ENCODE data around the gene KLHL33. TPM values are rescaled to one million over a fixed set of nuclear protein-coding genes. Genes with fewer than 3 reads are reported as not detected.

KLHL33 gene
- total RNA-seq, 1 donor from 2014 or later = not detected

GRCh38 chr14:20391505-20391904 is 44.5 kb downstream of the KLHL33 start:
- H3K4me3 ChIP-seq = no peak overlapping the region
- H3K36me3 ChIP-seq = peaks cover 85 to 95% of the 10 kb centered on the region in 2 donors
- TF ChIP-seq, protein P1, sequence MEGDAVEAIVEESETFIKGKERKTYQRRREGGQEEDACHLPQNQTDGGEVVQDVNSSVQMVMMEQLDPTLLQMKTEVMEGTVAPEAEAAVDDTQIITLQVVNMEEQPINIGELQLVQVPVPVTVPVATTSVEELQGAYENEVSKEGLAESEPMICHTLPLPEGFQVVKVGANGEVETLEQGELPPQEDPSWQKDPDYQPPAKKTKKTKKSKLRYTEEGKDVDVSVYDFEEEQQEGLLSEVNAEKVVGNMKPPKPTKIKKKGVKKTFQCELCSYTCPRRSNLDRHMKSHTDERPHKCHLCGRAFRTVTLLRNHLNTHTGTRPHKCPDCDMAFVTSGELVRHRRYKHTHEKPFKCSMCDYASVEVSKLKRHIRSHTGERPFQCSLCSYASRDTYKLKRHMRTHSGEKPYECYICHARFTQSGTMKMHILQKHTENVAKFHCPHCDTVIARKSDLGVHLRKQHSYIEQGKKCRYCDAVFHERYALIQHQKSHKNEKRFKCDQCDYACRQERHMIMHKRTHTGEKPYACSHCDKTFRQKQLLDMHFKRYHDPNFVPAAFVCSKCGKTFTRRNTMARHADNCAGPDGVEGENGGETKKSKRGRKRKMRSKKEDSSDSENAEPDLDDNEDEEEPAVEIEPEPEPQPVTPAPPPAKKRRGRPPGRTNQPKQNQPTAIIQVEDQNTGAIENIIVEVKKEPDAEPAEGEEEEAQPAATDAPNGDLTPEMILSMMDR (IDR thresholded peaks at IDR 0.05) = no peak
- intact Hi-C loops (cut with DNase I) = no loop called here
- H3K9me3 ChIP-seq = no peaks in the 10 kb centered on the region
- H3K27ac ChIP-seq = no peak overlapping the region
- no peak for DNase-seq (ENCODE audit: low spot score in 2 of 2)
- no peaks in the 10 kb centered on the region for H3K27me3 ChIP-seq
- no peaks in the 10 kb centered on the region for H3K4me1 ChIP-seq

GRCh38 chr14:20388159-20388558 is 47.8 kb downstream of the KLHL33 start:
- H3K36me3 ChIP-seq = peaks cover 88 to 96% of the 10 kb centered on the region in 2 donors

DNA sequence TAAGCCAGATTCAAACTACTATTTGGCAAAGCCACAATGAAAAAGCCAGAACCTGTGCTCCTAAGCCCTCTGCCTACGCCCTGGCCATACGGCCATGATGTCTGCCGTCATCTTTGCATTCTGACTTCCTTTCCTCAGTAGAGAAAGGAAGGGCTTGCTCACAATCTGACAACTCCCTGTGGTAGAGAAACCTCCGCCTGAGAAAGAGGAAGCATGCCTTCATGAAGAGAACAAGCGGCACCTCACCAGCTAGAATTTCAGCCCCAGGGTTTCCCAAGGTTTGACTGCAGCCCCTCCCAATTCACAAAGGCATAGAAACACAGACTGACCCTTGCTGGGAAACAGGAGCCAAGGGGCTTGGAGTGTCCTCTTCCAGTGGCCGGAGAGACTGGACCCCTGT is 48.4 kb downstream of the KLHL33 start:
- TF ChIP-seq, protein P1 (IDR thresholded peaks at IDR 0.05) = no peak

More at GRCh38 chr14:20388159-20388558, 47.8 kb downstream of the KLHL33 start:
- intact Hi-C loops (cut with DNase I) = no loop called here
- DNase-seq (ENCODE audit: low spot score in 2 of 2) = no peak
- H3K27ac ChIP-seq = no peak overlapping the region
- H3K4me3 ChIP-seq = no peak overlapping the region
- no peaks in the 10 kb centered on the region for H3K27me3 ChIP-seq
- H3K9me3 ChIP-seq = no peaks in the 10 kb centered on the region
- no peaks in the 10 kb centered on the region for H3K4me1 ChIP-seq
- TF ChIP-seq, protein P1 (IDR thresholded peaks at IDR 0.05) = no peak

DNA sequence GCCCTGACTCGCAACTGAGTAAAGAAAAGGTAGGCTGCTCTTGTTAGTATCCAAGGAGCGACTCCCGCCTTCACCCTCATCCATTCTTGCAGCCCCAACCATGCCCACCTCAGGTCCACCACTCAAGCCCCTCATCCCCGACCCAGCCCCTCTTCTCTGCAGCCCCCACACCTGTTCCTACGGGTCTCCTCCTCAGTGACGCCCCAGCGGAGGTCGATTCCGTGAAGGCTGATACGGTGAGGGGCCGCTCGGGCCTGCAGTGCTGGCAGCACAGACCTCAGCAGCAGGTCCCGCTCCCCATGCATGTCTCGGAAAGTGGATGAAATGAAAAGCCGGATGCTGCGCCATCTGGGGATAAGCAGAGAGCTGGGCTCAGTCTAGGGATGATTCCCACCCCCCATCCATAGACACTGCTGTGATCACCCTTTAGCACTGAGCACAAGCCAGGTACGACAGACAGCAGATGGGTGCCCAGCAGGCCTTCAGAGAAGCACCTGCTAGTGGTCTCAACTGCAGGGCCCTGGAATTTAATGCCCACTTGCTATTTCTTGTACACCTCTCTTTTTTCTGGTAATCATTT is 49.6 kb downstream of the KLHL33 start:
- Histone ChIP-seq H3K4me1 (no peaks in the 10 kb centered on the region), H3K36me3 (peaks cover 96 to 97% of the 10 kb centered on the region in 2 donors), H3K9me3 (no peaks in the 10 kb centered on the region), H3K27me3 (no peaks in the 10 kb centered on the region), H3K4me3 (no peak overlapping the region), H3K27ac (no peak overlapping the region)
- peak in 1 of 2 donors; percentile 55 for DNase-seq (ENCODE audit: low spot score in 2 of 2)
- intact Hi-C loops (cut with DNase I) = no loop called here
- TF ChIP-seq, protein P1 (IDR thresholded peaks at IDR 0.05) = no peak

More for the DNA sequence above, 48.4 kb downstream of the KLHL33 start:
- H3K27ac ChIP-seq = no peak overlapping the region
- intact Hi-C loops (cut with DNase I) = no loop called here
- no peaks in the 10 kb centered on the region for H3K27me3 ChIP-seq
- peaks cover 94 to 97% of the 10 kb centered on the region in 2 donors for H3K36me3 ChIP-seq
- peak in 1 of 2 donors; percentile 40 for DNase-seq (ENCODE audit: low spot score in 2 of 2)
- no peak overlapping the region for H3K4me3 ChIP-seq
- no peaks in the 10 kb centered on the region for H3K4me1 ChIP-seq
- no peaks in the 10 kb centered on the region for H3K9me3 ChIP-seq

- TF ChIP-seq, protein P1 (IDR thresholded peaks at IDR 0.05) = no peak
- intact Hi-C loops (cut with DNase I) = no loop called here
- Histone ChIP-seq H3K27ac (no peak overlapping the region), H3K9me3 (no peaks in the 10 kb centered on the region), H3K4me3 (no peak overlapping the region), H3K36me3 (peaks cover 96 to 97% of the 10 kb centered on the region in 2 donors), H3K4me1 (no peaks in the 10 kb centered on the region), H3K27me3 (no peaks in the 10 kb centered on the region)
- peak in 1 of 2 donors; percentile 42 for DNase-seq (ENCODE audit: low spot score in 2 of 2)
Observed at GRCh38 chr14:20384886-20385285, 51.1 kb downstream of the KLHL33 start.

Data from ascending aorta (tissue), 2 donors.